Inflammatory macrophage treated with lipopolysaccharide for 1 hour (primary cell): ENCODE measurements around the gene PRDM15.
A peak's percentile ranks its signal among the peaks of the same experiment; 100 is the strongest.
"Not testable (repeated sequence)": the region's sequence is repeated elsewhere in the genome, so short reads cannot be mapped to it uniquely, and the experiment has no call there.

ENCODE experiments used
- DNase-seq, 2 donors: peaks; one replicate each; pipeline ENCODE4 v3.0.0-alpha.2; 2020 to 2022

Gene PRDM15

GRCh38 chr21:41802684-41803083 is 76.5 kb downstream of the PRDM15 start:
- DNase-seq = peak in 1 of 2 donors; percentile 13

- DNase-seq = no peak
Observed at GRCh38 chr21:41802198-41802584, 77.0 kb downstream of the PRDM15 start.

- peak in 1 of 2 donors; percentile 4 for DNase-seq
Observed at GRCh38 chr21:41801321-41802197, 77.6 kb downstream of the PRDM15 start.

GRCh38 chr21:41800425-41801320 is 78.5 kb downstream of the PRDM15 start:
- DNase-seq = no peak

GRCh38 chr21:41799763-41800162 is 79.4 kb downstream of the PRDM15 start:
- no peak for DNase-seq

- no peak for DNase-seq
Observed at GRCh38 chr21:41798326-41798725, 80.8 kb downstream of the PRDM15 start.

GRCh38 chr21:41796476-41797080 is 82.6 kb downstream of the PRDM15 start:
- DNase-seq = no peak

GRCh38 chr21:41795726-41796125 is 83.4 kb downstream of the PRDM15 start:
- DNase-seq = no peak

GRCh38 chr21:41794600-41794999 is 84.5 kb downstream of the PRDM15 start:
- no peak for DNase-seq

- no peak for DNase-seq
Observed at GRCh38 chr21:41792711-41793110, 86.4 kb downstream of the PRDM15 start.

GRCh38 chr21:41786509-41786987 is 92.6 kb downstream of the PRDM15 start:
- no peak for DNase-seq

GRCh38 chr21:41785262-41785661 is 93.9 kb downstream of the PRDM15 start:
- DNase-seq = not testable (repeated sequence)

- DNase-seq = no peak
Observed at GRCh38 chr21:41784456-41785102, 94.6 kb downstream of the PRDM15 start.

GRCh38 chr21:41783476-41784180 is 95.5 kb downstream of the PRDM15 start:
- DNase-seq = no peak

- no peak for DNase-seq
Observed at GRCh38 chr21:41781050-41781410, 98.1 kb downstream of the PRDM15 start.

GRCh38 chr21:41780337-41781049 is 98.7 kb downstream of the PRDM15 start:
- DNase-seq = no peak

- no peak for DNase-seq
Observed at GRCh38 chr21:41779659-41780058, 99.5 kb downstream of the PRDM15 start.

- no peak for DNase-seq
Observed at GRCh38 chr21:41778930-41779600, 100.1 kb downstream of the PRDM15 start.

GRCh38 chr21:41777951-41778815 is 101.0 kb downstream of the PRDM15 start:
- DNase-seq = peak; percentile 18 to 71

GRCh38 chr21:41776778-41777177 is 102.4 kb downstream of the PRDM15 start:
- DNase-seq = no peak
